Middle frontal gyrus (tissue), 1 donor: Measurements from ENCODE around the gene GLRX.

Experiments
- DNase-seq: peaks from one replicate; pipeline ENCODE4 v3.0.0-alpha.2; 2015; ENCODE audit warnings: low spot score; ENCODE audit errors: extremely low spot score

GLRX gene

GRCh38 chr5:95781101-95781583, 41.4 kb downstream of the GLRX start:
- peak; percentile 65 for DNase-seq

GRCh38 chr5:95780597-95780996, 41.9 kb downstream of the GLRX start:
- no peak for DNase-seq

GRCh38 chr5:95779611-95780010, 42.9 kb downstream of the GLRX start:
- no peak for DNase-seq

- DNase-seq, result no peak
Observed at GRCh38 chr5:95778713-95779436, 43.7 kb downstream of the GLRX start.

GRCh38 chr5:95777441-95777840, 45.1 kb downstream of the GLRX start:
- DNase-seq, result no peak

GRCh38 chr5:95773335-95774059, 49.0 kb downstream of the GLRX start:
- DNase-seq, result no peak

GRCh38 chr5:95771892-95772291, 50.6 kb downstream of the GLRX start:
- DNase-seq, result no peak

- no peak for DNase-seq
Observed at GRCh38 chr5:95770830-95771708, 51.5 kb downstream of the GLRX start.

- DNase-seq, result no peak
Observed at GRCh38 chr5:95768731-95769130, 53.8 kb downstream of the GLRX start.

- no peak for DNase-seq
Observed at GRCh38 chr5:95763941-95764340, 58.6 kb downstream of the GLRX start.
